B cell (primary cell): Measurements from ENCODE around the gene NOS3. TPM values are rescaled to one million over a fixed set of nuclear protein-coding genes. Genes with fewer than 3 reads are reported as not detected.
"Not testable (repeated sequence)": the region's sequence is repeated elsewhere in the genome, so short reads cannot be mapped to it uniquely, and the experiment has no call there.

Source experiments
- ATAC-seq: fragments of 200-7000 bp; cut with Tn5 transposase; one replicate; pipeline ENCODE4 v1.10.0; 2021; ENCODE audit warnings: low read depth, mild to moderate bottlenecking, moderate number of reproducible peaks, moderate library complexity
- CTCF ChIA-PET: fragments of 350-600 bp; sonication (Branson Sonifier 250); formaldehyde crosslinking; loops from one replicate; lab custom pipeline; 2021; ENCODE audit warnings: antibody characterized with exemption, inconsistent platforms; lab: Charles Lee
- POLR2A ChIA-PET: fragments of 350-600 bp; sonication (Branson Sonifier 250); formaldehyde crosslinking; loops from one replicate; lab custom pipeline; 2021; ENCODE audit warnings: antibody characterized with exemption; lab: Charles Lee
- DNase-seq: peaks from one replicate; pipeline ENCODE4 v3.0.0; 2013
- H2AFZ ChIP-seq: 2 replicates; pipeline ENCODE4 v1.6.1; 2012; ENCODE audit warnings: mild to moderate bottlenecking, low read depth, low read length; ENCODE audit not compliant: insufficient read depth, poor library complexity, severe bottlenecking
- H3K27ac ChIP-seq, 2 donors: 1 replicate in 1 of 2; 2 replicates in 1 of 2; pipeline ENCODE4 v1.5.1; 2012 to 2013; ENCODE audit warnings: low read length in 2 of 2, mild to moderate bottlenecking in 2 of 2, moderate library complexity in 1 of 2
- H3K27me3 ChIP-seq, 4 experiments: fragments of 200-600 bp in 1 of 4; sonication (generic) in 1 of 4; replicated peaks in 1 of 4; 1 replicate in 2 of 4; 2 replicates in 2 of 4; pipeline versions ENCODE4 v1.6.1 to v1.7.0; 2013 to 2016; ENCODE audit warnings: low read length in 3 of 4, mild to moderate bottlenecking in 2 of 4, mixed read lengths in 1 of 4, moderate library complexity in 1 of 4; ENCODE audit not compliant: insufficient read depth in 4 of 4, control insufficient read depth in 3 of 4; ENCODE audit errors: control extremely low read depth in 1 of 4
- H3K36me3 ChIP-seq, 2 experiments: replicated peaks in 1 of 2; 1 replicate in 1 of 2; 2 replicates in 1 of 2; pipeline versions ENCODE4 v1.6.1 to v1.7.1; 2013; ENCODE audit warnings: low read length in 1 of 2; ENCODE audit not compliant: insufficient read depth in 2 of 2, control insufficient read depth in 1 of 2; ENCODE audit errors: control extremely low read depth in 1 of 2, extremely low read depth in 1 of 2
- H3K4me1 ChIP-seq, 2 donors: fragments of 200-600 bp in 1 of 2; sonication (generic) in 1 of 2; 1 replicate in 1 of 2; 2 replicates in 1 of 2; pipeline versions ENCODE4 v1.5.1 to v1.6.1; 2013 to 2017; ENCODE audit warnings: low read length in 2 of 2; ENCODE audit not compliant: control insufficient read depth in 2 of 2, insufficient read depth in 2 of 2
- H3K4me2 ChIP-seq: replicated peaks from 2 replicates; pipeline ENCODE3; 2012; ENCODE audit warnings: mild to moderate bottlenecking, low read depth, low read length; ENCODE audit not compliant: poor library complexity, severe bottlenecking
- H3K4me3 ChIP-seq, 5 experiments: fragments of 200-600 bp in 1 of 5; sonication (generic) in 1 of 5; 1 replicate in 3 of 5; 2 replicates in 2 of 5; pipeline versions ENCODE4 v1.5.1 to v1.7.0; 2011 to 2016; ENCODE audit warnings: low read length in 4 of 5, mild to moderate bottlenecking in 4 of 5, low read depth in 2 of 5, control low read depth in 1 of 5, moderate library complexity in 1 of 5; ENCODE audit not compliant: insufficient read depth in 1 of 5; ENCODE audit errors: control extremely low read depth in 1 of 5, extremely low read depth in 1 of 5
- H3K79me2 ChIP-seq: fragments of 200-600 bp; sonication (generic); one replicate; pipeline ENCODE4 v1.6.0; 2016; ENCODE audit warnings: low read length; ENCODE audit not compliant: control insufficient read depth, insufficient read depth
- H3K9ac ChIP-seq: fragments of 200-600 bp; sonication (generic); 2 replicates; pipeline ENCODE4 v1.6.1; 2017; ENCODE audit warnings: mild to moderate bottlenecking, low read length, moderate library complexity
- H3K9me3 ChIP-seq, 3 donors: one replicate each; pipeline versions ENCODE4 v1.6.1 to v1.7.1; 2013; ENCODE audit warnings: low read length in 2 of 3; ENCODE audit not compliant: control insufficient read depth in 2 of 3, insufficient read depth in 1 of 3; ENCODE audit errors: control extremely low read depth in 1 of 3
- H4K20me1 ChIP-seq: 2 replicates; pipeline ENCODE4 v1.6.0; 2012; ENCODE audit warnings: mild to moderate bottlenecking, low read length; ENCODE audit not compliant: insufficient read depth, control insufficient read depth, poor library complexity, severe bottlenecking
- H3K27ac Mint-ChIP-seq: one replicate; pipeline ENCODE4 v1.8.0; 2021; ENCODE audit warnings: mixed read lengths
- H3K27me3 Mint-ChIP-seq: one replicate; pipeline ENCODE4 v1.8.0; 2021; ENCODE audit warnings: mixed read lengths
- H3K4me1 Mint-ChIP-seq: one replicate; pipeline ENCODE4 v1.8.0; 2021; ENCODE audit warnings: mixed read lengths
- H3K4me3 Mint-ChIP-seq: one replicate; pipeline ENCODE4 v1.8.0; 2021; ENCODE audit warnings: mixed read lengths
- H3K9me3 Mint-ChIP-seq: one replicate; pipeline ENCODE4 v1.8.0; 2022; ENCODE audit warnings: mixed read lengths; ENCODE audit not compliant: insufficient read depth
- CTCF ChIP-seq: fragments of 200-600 bp; IDR thresholded peaks from one replicate; pipeline ENCODE4 v1.8.0; 2022; ENCODE audit warnings: antibody characterized with exemption, mild to moderate bottlenecking
- EZH2 ChIP-seq: IDR thresholded peaks from 2 replicates; pipeline ENCODE4 v1.6.1; 2012; ENCODE audit warnings: borderline replicate concordance, low read depth, mild to moderate bottlenecking, moderate library complexity, low read length; ENCODE audit not compliant: insufficient read depth, poor library complexity, severe bottlenecking
- WGBS: methylation state at CpG from one replicate; pipeline ENCODE4 v1.1.5; 2013; ENCODE audit warnings: missing lambda C conversion rate; ENCODE audit not compliant: insufficient coverage; 5-methylcytosine and 5-hydroxymethylcytosine counted together
- intact Hi-C: fragments of 100-400 bp; cut with micrococcal nuclease; formaldehyde crosslinking; loops from one replicate; pipeline ENCODE4 v1.10.0; 2022
- polyA plus RNA-seq: library from polyadenylated mRNA; depleted of rRNA; stranded (reverse); fragments of >200 nt; gene quantifications from 2 replicates; pipeline ENCODE4 v1.2.3, GENCODE V29; 2012
- total RNA-seq, 2 donors: library from RNA; stranded (reverse); fragments of 120-200 nt in 1 of 2; gene quantifications; 1 replicate in 1 of 2; 2 replicates in 1 of 2; pipeline versions ENCODE4 v1.2.3 to v1.2.4, GENCODE V29; 2013 to 2022

The NOS3 gene
- total and polyA plus RNA-seq, 2 donors (not counting 1 experiment from before 2014, with no cell fraction given), result 0.39 to 0.54 TPM

GRCh38 chr7:151011616-151012015 lies 20.8 kb downstream of the NOS3 start:
- H3K27me3 Mint-ChIP-seq, H3K36me3 ChIP-seq, H3K79me2 ChIP-seq, DNase-seq, H3K9ac ChIP-seq, H3K27ac ChIP-seq, H3K4me3 Mint-ChIP-seq, H4K20me1 ChIP-seq, H2AFZ ChIP-seq, ATAC-seq, H3K4me3 ChIP-seq, H3K9me3 Mint-ChIP-seq, H3K4me2 ChIP-seq, POLR2A ChIA-PET: not testable (repeated sequence)
- WGBS, result 80% methylated on average over 10 of the region's 12 CpGs
- Histone ChIP-seq H3K27me3 (peaks cover 0 to 12% (median 0%) of the 10 kb centered on the region in 4 experiments), H3K4me1 (peaks cover 22 to 49% of the 10 kb centered on the region in 2 donors), H3K9me3 (peaks cover 0 to 24% (median 0%) of the 10 kb centered on the region in 3 donors)
- intact Hi-C loops, result loop anchor here (2.0 to 5.0 kb wide), 4 partner anchors 37 to 215 kb away; partner anchors contain the start of genes ABCF2, AGAP3, CDK5 and SLC4A2
- CTCF ChIA-PET, result interaction anchor here (1.2 to 3.0 kb wide), 3 partner anchors 17 to 100 kb away, joined by 3 to 9 read pairs (median 4); partner anchors contain the start of gene ABCB8
- Mint-ChIP-seq H3K4me1 (peaks cover 39% of the 10 kb centered on the region), H3K27ac (peak overlapping the region; percentile 67)

DNA sequence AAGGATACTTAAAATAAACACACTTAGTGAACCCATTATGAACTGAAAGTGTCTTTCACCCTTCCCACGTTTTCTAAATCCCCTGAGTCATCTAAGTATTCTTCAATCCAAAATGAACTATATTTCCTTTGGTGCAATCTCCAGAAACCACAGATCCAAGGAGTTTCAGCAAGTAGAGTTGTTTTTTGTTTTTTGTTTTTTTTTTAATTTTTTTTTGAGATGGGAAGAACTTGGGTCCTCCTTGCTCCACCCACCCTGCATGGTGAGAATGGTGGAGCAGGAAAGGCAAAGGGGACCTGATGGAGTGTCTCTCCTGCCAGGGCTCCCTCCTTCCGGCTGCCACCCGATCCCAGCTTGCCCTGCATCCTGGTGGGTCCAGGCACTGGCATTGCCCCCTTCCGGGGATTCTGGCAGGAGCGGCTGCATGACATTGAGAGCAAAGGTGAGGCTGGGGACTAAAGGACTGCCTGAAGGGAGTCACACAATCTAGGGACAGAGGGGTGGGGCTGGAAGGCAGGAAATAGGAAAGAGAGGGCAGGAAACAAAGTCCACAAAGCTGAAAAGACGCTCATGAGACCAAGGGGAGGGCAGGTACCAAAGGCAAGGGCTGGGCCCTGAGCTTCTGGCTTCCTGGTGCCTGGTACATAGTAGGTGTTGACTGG lies 21.3 kb downstream of the NOS3 start:
- H3K27ac Mint-ChIP-seq, result peak overlapping the region; percentile 67
- Histone ChIP-seq H2AFZ (no peak overlapping the region), H3K36me3 (no peaks in the 10 kb centered on the region), H3K9me3 (peaks cover 0 to 24% (median 0%) of the 10 kb centered on the region in 3 donors), H3K4me1 (peaks cover 22 to 49% of the 10 kb centered on the region in 2 donors), H3K27ac (peak overlapping the region in 1 of 2 donors; percentile 67), H3K4me2 (no peak overlapping the region), H3K79me2 (no peaks in the 10 kb centered on the region), H4K20me1 (no peaks in the 10 kb centered on the region), H3K27me3 (peaks cover 0 to 12% (median 0%) of the 10 kb centered on the region in 4 experiments), H3K4me3 (no peak overlapping the region), H3K9ac (no peak overlapping the region)
- intact Hi-C loops, result loop anchor here (2.0 to 5.0 kb wide), 4 partner anchors 37 to 215 kb away; partner anchors contain the start of genes ABCF2, AGAP3, CDK5 and SLC4A2
- WGBS, result 96% methylated on average over 5 of the region's 6 CpGs
- H3K4me1 Mint-ChIP-seq, result peaks cover 39% of the 10 kb centered on the region
- POLR2A ChIA-PET, result no interaction called here
- peak overlapping the region; percentile 55 for H3K4me3 Mint-ChIP-seq
- CTCF ChIA-PET, result interaction anchor here (0.7 to 3.0 kb wide), 4 partner anchors 10 to 98 kb away, joined by 3 to 9 read pairs (median 4); partner anchors contain the start of gene ABCB8
- H3K9me3 Mint-ChIP-seq, result no peaks in the 10 kb centered on the region
- peaks cover 3% of the 10 kb centered on the region for H3K27me3 Mint-ChIP-seq
- no peak for ATAC-seq
- no peak for DNase-seq
- TF ChIP-seq CTCF (no peak), EZH2 (no peak)
